Measurements from ENCODE around the gene SERPINE1. TPM values are rescaled to one million over a fixed set of nuclear protein-coding genes. Genes with fewer than 3 reads are reported as not detected.

The SERPINE1 gene
- total and polyA plus RNA-seq, 2 of the 13 experiments (the other 11 are each of a cell fraction or from before 2014, with no cell fraction given), result 21.2 to 1,576 TPM

DNA sequence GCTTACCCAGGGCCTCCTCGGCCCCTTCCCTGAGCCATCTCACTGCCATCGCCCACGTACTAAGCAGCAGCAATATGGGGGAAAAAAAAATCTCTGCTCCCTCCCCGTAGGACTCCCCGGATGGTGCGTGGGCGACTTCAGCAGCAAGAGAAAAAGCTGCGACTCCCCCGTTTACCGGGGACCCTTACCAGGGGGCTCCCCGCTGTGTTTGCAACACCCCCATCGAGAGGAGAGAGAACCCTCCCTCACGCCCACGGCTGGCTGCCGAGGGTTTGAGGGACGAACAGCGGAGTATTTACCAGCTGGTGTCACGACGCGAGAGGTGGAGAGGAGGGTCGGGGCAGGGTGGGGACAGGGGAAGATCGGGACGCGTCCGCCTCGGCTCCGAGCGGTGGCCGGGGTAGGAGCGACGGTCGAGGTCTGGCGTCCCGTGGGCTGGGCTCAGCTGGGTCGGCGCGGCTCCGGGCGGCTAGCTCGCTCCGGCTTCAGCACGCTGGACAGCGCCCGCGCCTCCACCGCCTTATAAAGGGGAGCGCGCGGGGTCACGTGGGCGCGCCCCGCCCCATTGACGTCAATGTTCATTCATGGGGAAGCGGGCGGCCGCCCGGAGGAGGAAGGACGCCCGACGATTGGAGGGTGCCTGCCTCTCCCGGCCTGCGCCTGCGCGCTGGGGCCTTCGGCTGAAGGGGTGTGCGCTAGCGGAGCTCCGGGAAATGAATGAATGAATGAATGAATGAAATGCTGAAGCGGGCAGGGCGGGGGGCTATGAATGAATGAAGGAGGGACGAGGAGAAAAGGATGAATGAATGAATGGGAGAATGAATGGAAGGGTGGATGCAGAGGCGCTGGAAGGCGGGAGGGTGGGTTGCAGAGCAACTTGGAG lies 38.4 kb downstream of the SERPINE1 start, which contains the start of gene VGF (continued):
- TF ChIP-seq ZNF337 (CRISPR knock-in tag; IDR thresholded peaks at IDR 0.05; ENCODE audit: borderline replicate concordance, low read depth) (peak; percentile 93; the same call in 1 of the 2 replicates), ZBTB20 (CRISPR knock-in tag; IDR thresholded peaks at IDR 0.05; ENCODE audit: borderline replicate concordance, low read depth) (peak; percentile 96), ZNF33A (CRISPR knock-in tag; IDR thresholded peaks at IDR 0.05; ENCODE audit: borderline replicate concordance) (no peak), ZNF44 (CRISPR knock-in tag; IDR thresholded peaks at IDR 0.05) (peak; percentile 96; the same call in 1 of the 2 replicates), ZSCAN29 (CRISPR knock-in tag; conservative IDR thresholded peaks at IDR 0.05) (no peak), ZNF644 (CRISPR knock-in tag; IDR thresholded peaks at IDR 0.05; ENCODE audit: low read depth) (peak; percentile 48; the same call in 1 of the 2 replicates), ZNF232 (CRISPR knock-in tag; IDR thresholded peaks at IDR 0.05; ENCODE audit: borderline replicate concordance) (peak; percentile 99), ZNF546 (CRISPR knock-in tag; conservative IDR thresholded peaks at IDR 0.05) (peak; percentile 98), THAP11 (CRISPR knock-in tag; IDR thresholded peaks at IDR 0.05) (peak; percentile 86), KLF6 (CRISPR knock-in tag; IDR thresholded peaks at IDR 0.05) (peak; percentile 100), IKZF1 (IDR thresholded peaks at IDR 0.05) (no peak), ZNF766 (CRISPR knock-in tag; IDR thresholded peaks at IDR 0.05; ENCODE audit: borderline replicate concordance) (peak; percentile 99), ARNT (IDR thresholded peaks at IDR 0.05) (no peak), ZNF660 (CRISPR knock-in tag; IDR thresholded peaks at IDR 0.05; ENCODE audit: borderline replicate concordance, low read depth) (peak; percentile 90; the same call in 1 of the 2 replicates), NFYC (CRISPR knock-in tag; IDR thresholded peaks at IDR 0.05) (peak; percentile 70), ZNF569 (CRISPR knock-in tag; IDR thresholded peaks at IDR 0.05; ENCODE audit: borderline replicate concordance) (no peak)
- TF ChIP-seq, protein P1, sequence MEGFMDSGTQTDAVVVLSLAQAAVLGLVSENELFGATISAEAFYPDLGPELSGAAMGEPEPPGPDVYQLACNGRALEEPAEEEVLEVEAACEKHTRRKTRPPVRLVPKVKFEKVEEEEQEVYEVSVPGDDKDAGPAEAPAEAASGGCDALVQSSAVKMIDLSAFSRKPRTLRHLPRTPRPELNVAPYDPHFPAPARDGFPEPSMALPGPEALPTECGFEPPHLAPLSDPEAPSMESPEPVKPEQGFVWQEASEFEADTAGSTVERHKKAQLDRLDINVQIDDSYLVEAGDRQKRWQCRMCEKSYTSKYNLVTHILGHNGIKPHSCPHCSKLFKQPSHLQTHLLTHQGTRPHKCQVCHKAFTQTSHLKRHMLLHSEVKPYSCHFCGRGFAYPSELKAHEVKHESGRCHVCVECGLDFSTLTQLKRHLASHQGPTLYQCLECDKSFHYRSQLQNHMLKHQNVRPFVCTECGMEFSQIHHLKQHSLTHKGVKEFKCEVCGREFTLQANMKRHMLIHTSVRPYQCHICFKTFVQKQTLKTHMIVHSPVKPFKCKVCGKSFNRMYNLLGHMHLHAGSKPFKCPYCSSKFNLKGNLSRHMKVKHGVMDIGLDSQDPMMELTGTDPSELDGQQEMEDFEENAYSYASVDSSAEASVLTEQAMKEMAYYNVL (CRISPR knock-in tag; IDR thresholded peaks at IDR 0.05; ENCODE audit: borderline replicate concordance), result peak; percentile 90
- TF ChIP-seq, protein P2, sequence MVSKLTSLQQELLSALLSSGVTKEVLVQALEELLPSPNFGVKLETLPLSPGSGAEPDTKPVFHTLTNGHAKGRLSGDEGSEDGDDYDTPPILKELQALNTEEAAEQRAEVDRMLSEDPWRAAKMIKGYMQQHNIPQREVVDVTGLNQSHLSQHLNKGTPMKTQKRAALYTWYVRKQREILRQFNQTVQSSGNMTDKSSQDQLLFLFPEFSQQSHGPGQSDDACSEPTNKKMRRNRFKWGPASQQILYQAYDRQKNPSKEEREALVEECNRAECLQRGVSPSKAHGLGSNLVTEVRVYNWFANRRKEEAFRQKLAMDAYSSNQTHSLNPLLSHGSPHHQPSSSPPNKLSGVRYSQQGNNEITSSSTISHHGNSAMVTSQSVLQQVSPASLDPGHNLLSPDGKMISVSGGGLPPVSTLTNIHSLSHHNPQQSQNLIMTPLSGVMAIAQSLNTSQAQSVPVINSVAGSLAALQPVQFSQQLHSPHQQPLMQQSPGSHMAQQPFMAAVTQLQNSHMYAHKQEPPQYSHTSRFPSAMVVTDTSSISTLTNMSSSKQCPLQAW (CRISPR knock-in tag; IDR thresholded peaks at IDR 0.05), result peak; percentile 78; the same call in 1 of the 2 replicates
- TF ChIP-seq, protein P3, sequence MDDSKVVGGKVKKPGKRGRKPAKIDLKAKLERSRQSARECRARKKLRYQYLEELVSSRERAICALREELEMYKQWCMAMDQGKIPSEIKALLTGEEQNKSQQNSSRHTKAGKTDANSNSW (CRISPR knock-in tag; IDR thresholded peaks at IDR 0.05; ENCODE audit: borderline replicate concordance), result peak; percentile 94; the same call in 1 of the 2 replicates
- TF ChIP-seq, protein P4, sequence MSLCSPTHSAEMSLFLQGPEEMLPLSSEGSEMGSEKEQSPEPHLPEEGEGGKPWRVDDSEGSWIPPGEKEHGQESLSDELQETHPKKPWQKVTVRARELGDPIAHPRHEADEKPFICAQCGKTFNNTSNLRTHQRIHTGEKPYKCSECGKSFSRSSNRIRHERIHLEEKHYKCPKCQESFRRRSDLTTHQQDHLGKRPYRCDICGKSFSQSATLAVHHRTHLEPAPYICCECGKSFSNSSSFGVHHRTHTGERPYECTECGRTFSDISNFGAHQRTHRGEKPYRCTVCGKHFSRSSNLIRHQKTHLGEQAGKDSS (CRISPR knock-in tag; IDR thresholded peaks at IDR 0.05; ENCODE audit: borderline replicate concordance, low read depth), result peak; percentile 95; the same call in 1 of the 2 replicates

Data from HepG2 (cell line).